SK-N-SH treated with all-trans-retinoic acid at 6 μM for 48 hours (cell line): ENCODE results near the gene MARK1.

Source experiments
- BACH2 ChIP-seq: fragments of 250-450 bp; sonication (Bioruptor Pico); IDR thresholded peaks from 2 replicates; pipeline ENCODE4 v1.9.0; 2021; ENCODE audit warnings: mild to moderate bottlenecking, borderline replicate concordance
- ESRRG ChIP-seq: fragments of 250-450 bp; sonication (Bioruptor Pico); IDR thresholded peaks from 2 replicates; pipeline ENCODE4 v1.6.1; 2021; ENCODE audit warnings: mild to moderate bottlenecking
- GLIS3 ChIP-seq: fragments of 250-450 bp; sonication (Bioruptor Pico); IDR thresholded peaks from 2 replicates; pipeline ENCODE4 v1.5.0; 2020; ENCODE audit warnings: mild to moderate bottlenecking, moderate library complexity
- ISL1 ChIP-seq: fragments of 250-450 bp; sonication (Bioruptor Pico); IDR thresholded peaks from 2 replicates; pipeline ENCODE4 v2.1.2; 2022; ENCODE audit warnings: mild to moderate bottlenecking, moderate library complexity
- OSR1 ChIP-seq: fragments of 250-450 bp; sonication (Bioruptor Pico); IDR thresholded peaks from 2 replicates; pipeline ENCODE4 v1.8.0; 2022; ENCODE audit warnings: moderate library complexity, mild to moderate bottlenecking, inconsistent platforms
- POU6F1 ChIP-seq: fragments of 250-450 bp; sonication (Bioruptor Pico); IDR thresholded peaks from 2 replicates; pipeline ENCODE4 v1.8.0; 2021; ENCODE audit warnings: low read depth, mild to moderate bottlenecking, moderate library complexity, borderline replicate concordance
- RARB ChIP-seq: fragments of 250-450 bp; sonication (Bioruptor Pico); IDR thresholded peaks from 2 replicates; pipeline ENCODE4 v1.8.0; 2021; ENCODE audit warnings: mild to moderate bottlenecking, moderate library complexity
- TSHZ2 ChIP-seq: fragments of 250-450 bp; sonication (Bioruptor Pico); IDR thresholded peaks from 2 replicates; pipeline ENCODE4 v1.5.0; 2020; ENCODE audit warnings: mild to moderate bottlenecking, moderate library complexity
- ZC3H10 ChIP-seq: fragments of 250-450 bp; sonication (Bioruptor Pico); IDR thresholded peaks from 2 replicates; pipeline ENCODE4 v1.5.1; 2021; ENCODE audit warnings: mild to moderate bottlenecking, moderate library complexity
- ZFP3 ChIP-seq: fragments of 250-450 bp; sonication (Bioruptor Pico); IDR thresholded peaks from 2 replicates; pipeline ENCODE4 v1.5.0; 2020; ENCODE audit warnings: mild to moderate bottlenecking, moderate library complexity
- ZFP30 ChIP-seq: fragments of 450-650 bp; formaldehyde crosslinking; IDR thresholded peaks from 2 replicates; pipeline ENCODE4 v1.5.0; 2022; ENCODE audit warnings: mild to moderate bottlenecking, moderate library complexity

- no peak for TF ChIP-seq BACH2 (CRISPR knock-in tag)
- TF ChIP-seq GLIS3, result no peak
- TF ChIP-seq OSR1, result no peak
- no peak for TF ChIP-seq ZFP30 (CRISPR knock-in tag)
- no peak for TF ChIP-seq ISL1 (CRISPR knock-in tag)
- TF ChIP-seq POU6F1 (CRISPR knock-in tag), result no peak
- no peak for TF ChIP-seq TSHZ2 (CRISPR knock-in tag)
- no peak for TF ChIP-seq RARB (CRISPR knock-in tag)
- no peak for TF ChIP-seq ZC3H10 (CRISPR knock-in tag)
- no peak for TF ChIP-seq ESRRG (CRISPR knock-in tag)
- TF ChIP-seq ZFP3, result no peak
These were observed 149.3 kb downstream of the MARK1 start for GRCh38 chr1:220677251-220677650.
